GM19351 (cell line): ENCODE data around the gene CDC42SE2.
"Not testable (repeated sequence)": the region's sequence is repeated elsewhere in the genome, so short reads cannot be mapped to it uniquely, and the experiment has no call there.

Experiments used
- ATAC-seq: cut with Tn5 transposase; IDR thresholded peaks from one replicate; pipeline ENCODE4 v1.9.1; 2021; ENCODE audit warnings: mild to moderate bottlenecking, moderate library complexity; ENCODE audit not compliant: unreplicated experiment

Gene CDC42SE2

DNA sequence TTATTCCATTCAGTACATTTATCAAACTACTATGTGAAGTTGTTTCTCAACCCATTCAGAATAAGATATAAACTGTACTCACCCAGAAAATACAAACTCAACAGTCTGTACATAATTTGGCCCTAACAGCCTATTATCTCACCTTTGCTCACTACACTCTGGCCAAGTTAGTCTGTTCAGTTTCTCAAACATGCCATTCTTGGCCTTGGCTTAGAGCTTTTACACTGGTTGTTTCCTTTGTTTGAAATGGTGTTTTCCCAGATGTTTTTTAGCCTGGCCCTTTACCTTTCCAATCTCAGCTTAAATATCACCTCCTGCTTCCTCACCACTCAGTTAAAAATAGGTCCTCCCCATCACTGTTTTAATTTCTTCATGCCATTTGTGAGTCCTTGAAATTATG lies 13.6 kb downstream of the CDC42SE2 start:
- no peak for ATAC-seq

GRCh38 chr5:131277875-131278740 lies 14.3 kb downstream of the CDC42SE2 start:
- no peak for ATAC-seq

GRCh38 chr5:131278741-131279124 lies 14.9 kb downstream of the CDC42SE2 start:
- not testable (repeated sequence) for ATAC-seq

DNA sequence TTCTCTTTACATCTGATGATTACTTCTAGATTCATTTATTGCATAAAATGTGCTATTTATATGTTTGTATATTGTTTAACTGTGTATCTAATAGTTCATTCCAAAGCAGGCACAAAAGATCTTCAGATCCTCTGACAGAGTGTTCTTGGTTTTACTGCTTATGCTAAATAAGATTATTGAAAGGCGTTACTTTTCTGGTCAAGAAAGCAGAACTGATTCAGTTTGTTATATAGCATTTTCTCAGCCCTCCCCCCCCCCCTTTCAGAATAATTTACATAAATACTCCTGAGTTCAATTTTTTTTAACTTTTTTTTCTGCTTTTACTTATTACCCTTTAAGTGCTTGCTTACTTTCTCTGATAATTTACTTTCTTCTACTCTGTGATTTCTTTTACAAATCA lies 15.4 kb downstream of the CDC42SE2 start:
- ATAC-seq: peak; percentile 21

DNA sequence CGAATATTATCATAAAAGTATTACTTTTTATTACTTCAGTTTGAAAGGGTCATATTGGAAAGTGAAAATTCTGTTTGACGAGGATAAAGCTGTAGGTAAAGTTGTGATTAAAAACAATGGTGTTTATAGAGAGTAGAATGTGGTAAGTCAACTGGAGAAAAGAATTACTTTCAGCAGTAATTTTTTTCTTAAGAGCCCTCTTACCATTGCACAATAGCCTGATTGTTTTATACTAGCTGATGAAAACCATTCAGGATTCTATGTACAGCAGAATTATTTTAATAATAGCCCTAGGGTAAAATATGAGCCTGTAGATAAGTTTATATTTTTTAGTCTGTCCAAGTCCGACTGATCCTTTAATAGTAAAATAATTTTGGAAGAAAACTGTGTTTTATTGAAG lies 16.6 kb downstream of the CDC42SE2 start:
- ATAC-seq: no peak

GRCh38 chr5:131281133-131281867 lies 17.4 kb downstream of the CDC42SE2 start:
- ATAC-seq: peak; percentile 61

DNA sequence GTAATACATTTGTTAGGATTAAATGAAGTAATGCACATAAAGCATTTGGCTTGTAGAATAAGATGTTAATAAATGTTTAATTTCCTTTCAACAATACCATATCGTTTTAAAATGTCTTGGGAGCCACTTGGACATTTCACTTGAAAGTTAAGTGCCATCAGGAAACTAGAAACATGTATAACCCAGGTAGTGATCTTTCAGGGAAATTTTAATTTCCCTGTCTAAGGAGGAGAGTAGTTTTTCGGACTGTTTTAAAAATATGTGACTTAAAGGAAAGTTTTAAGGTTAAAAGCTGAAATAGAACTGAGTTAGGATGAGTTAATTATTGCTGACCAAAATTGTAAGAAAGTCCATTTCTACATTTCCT lies 18.0 kb downstream of the CDC42SE2 start:
- ATAC-seq: no peak

- ATAC-seq: no peak
Measured at GRCh38 chr5:131282235-131282634, 18.4 kb downstream of the CDC42SE2 start.

GRCh38 chr5:131285703-131286399 lies 22.0 kb downstream of the CDC42SE2 start:
- peak; percentile 42 for ATAC-seq

GRCh38 chr5:131286400-131286715 lies 22.5 kb downstream of the CDC42SE2 start:
- no peak for ATAC-seq

- no peak for ATAC-seq
Measured at GRCh38 chr5:131288328-131288727, 24.5 kb downstream of the CDC42SE2 start.

DNA sequence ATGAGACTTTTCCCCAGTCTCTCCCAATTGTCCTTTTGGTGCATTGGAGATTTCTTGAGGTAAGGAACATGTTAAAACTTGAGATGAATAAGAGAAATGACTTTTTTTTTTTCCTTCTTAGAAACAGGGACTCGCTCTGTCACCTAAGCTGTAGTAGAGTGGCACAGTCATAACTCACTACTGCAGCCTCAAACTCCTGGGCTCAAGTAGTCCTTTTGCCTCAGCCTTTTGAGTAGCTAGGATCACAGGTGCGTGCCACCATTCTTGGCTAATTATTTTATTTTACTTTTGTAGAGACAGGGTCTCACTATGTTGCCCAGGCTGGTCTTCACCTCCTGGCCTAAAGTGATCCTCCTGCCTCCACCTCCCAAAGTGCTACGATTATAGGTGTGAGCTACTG lies 25.9 kb downstream of the CDC42SE2 start:
- ATAC-seq: peak; percentile 50

DNA sequence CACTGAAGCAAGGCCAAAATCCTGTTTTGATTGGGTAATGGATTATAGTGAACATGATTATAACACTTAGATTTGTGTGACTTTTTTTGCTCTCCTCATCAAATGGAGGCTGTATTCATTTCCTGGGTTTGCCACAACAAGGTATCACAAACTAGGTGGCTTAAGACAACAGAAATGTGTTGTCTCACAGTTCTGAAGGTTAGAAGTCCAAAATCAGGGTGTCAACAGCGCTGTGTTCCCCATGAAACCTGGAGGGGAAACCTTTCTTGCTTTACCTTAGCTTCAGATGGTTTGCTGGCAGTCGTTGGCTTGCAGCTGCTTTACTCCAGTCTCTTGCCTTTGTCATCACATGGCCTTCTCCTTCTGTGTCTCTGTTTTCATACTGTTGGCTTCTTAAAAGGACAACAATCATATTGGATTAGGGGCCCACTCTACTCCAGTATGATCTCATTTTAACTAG lies 32.4 kb downstream of the CDC42SE2 start:
- no peak for ATAC-seq

GRCh38 chr5:131297886-131298285 lies 34.0 kb downstream of the CDC42SE2 start:
- ATAC-seq: no peak

DNA sequence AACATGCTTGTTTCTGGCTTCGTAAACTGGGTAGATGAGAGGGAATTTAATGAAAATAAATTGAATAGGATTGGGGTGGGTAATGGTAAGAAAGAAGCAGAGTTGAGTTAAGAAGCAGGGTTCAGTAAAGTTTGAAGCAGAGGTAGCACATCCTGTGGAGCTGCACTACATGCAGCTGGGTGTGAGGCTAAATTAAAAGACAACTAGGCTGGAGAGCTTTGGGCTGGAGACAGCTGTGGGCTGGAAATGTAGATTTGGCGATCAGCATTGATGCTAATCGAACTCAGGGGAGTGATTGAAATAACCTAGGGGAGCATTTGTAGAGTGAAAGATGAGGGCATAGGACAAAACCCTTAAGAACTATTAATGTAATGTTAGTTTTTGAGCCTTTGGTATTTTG lies 35.6 kb downstream of the CDC42SE2 start:
- no peak for ATAC-seq

- ATAC-seq: no peak
Measured at GRCh38 chr5:131302506-131302905, 38.7 kb downstream of the CDC42SE2 start.

DNA sequence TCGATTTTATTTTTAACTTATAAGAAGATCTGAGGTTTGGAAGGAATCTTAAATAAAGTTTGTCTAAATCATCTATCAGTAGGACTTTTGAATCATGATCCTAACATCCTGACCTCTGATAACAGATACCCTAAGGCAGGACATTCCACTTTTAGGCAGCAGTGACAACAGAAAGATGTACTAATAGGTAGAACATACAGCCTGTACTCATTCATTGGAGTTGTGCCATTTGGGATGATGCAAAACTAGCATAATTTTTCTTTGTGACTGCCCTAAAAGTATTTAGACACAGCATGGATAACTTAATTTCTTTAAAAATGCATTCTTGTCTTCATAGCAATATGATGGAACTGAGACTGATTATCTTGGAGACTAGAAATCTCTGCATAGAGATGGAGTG lies 39.7 kb downstream of the CDC42SE2 start:
- ATAC-seq: no peak

DNA sequence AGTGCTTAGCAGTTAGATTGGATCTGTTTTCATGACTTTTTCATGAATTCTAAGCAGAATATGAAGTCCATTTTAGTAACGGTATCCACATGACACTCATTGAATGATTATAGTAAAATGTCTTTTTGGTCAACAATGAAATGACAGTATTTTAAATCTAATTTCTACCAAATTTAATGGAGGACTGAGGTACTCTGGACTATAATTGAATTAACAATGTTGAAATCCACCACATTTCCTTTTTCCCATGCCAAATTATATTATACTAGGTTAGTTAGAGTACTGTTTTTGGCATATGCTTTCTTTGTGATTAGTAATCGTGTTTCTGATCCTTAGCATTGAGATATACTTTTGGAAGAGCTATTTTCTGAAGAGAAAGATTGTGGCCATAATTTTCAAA lies 40.6 kb downstream of the CDC42SE2 start:
- ATAC-seq: no peak

- ATAC-seq: no peak
Measured at GRCh38 chr5:131305138-131305689, 41.4 kb downstream of the CDC42SE2 start.

DNA sequence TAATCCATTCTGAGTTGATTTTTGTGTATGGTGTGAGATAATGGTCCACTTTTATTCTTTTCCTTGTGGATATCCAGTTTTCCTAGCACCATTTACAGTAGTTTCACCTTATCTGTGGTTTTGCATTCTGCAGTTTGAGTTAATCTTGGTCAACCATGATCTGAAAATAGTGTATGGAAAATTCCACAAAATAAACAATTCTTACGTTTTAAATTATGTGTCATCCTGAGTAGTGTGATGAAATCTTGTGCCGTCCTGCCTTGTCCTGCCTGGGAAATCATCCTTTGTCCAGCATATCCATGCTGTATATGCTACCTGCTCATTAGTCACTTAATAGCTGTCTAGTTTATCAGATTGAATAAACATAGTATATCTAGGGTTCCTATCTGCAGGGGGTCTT lies 42.1 kb downstream of the CDC42SE2 start:
- no peak for ATAC-seq

DNA sequence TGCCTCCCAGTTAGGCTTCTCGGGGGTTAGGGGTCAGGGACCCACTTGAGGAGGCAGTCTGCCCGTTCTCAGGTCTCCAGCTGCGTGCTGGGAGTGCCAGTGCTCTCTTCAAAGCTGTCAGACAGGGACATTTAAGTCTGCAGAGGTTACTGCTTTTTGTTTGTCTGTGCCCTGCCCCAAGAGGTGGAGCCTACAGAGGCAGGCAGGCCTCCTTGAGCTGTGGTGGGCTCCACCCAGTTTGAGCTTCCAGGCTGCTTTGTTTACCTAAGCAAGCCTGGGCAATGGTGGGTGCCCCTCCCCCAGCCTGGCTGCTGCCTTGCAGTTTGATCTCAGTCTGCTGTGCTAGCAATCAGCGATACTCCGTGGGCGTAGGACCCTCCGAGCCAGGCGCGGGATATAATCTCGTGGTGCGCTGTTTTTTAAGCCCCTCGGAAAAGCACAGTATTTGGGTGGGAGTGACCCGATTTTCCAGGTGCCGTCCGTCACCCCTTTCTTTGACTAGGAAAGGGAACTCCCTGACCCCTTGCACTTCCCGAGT lies 48.5 kb downstream of the CDC42SE2 start:
- ATAC-seq: not testable (repeated sequence)
